H4 (cell line): ENCODE data around the gene HHIP. TPM values are rescaled to one million over a fixed set of nuclear protein-coding genes. Genes with fewer than 3 reads are reported as not detected.

Source experiments
- DNase-seq: peaks from one replicate; pipeline ENCODE4 v3.0.0-alpha.2; 2015; ENCODE audit warnings: low spot score
- total RNA-seq: library from RNA; depleted of rRNA; stranded (reverse); fragments of >200 nt; shearing (Covaris generic); gene quantifications from 2 replicates; pipeline ENCODE4 v1.2.3, GENCODE V29; 2014

Gene HHIP
- total RNA-seq, 1 experiment from 2014 or later: 0.23 TPM

GRCh38 chr4:144705601-144706590 lies 59.9 kb downstream of the HHIP start:
- peak; percentile 43 for DNase-seq

- peak; percentile 31 for DNase-seq
Measured at GRCh38 chr4:144709159-144709558, 63.2 kb downstream of the HHIP start.

GRCh38 chr4:144709793-144710525 lies 64.0 kb downstream of the HHIP start:
- peak; percentile 46 for DNase-seq

GRCh38 chr4:144710526-144710912 lies 64.6 kb downstream of the HHIP start:
- DNase-seq: no peak

- no peak for DNase-seq
Measured at GRCh38 chr4:144711700-144712456, 65.9 kb downstream of the HHIP start.

- peak; percentile 27 for DNase-seq
Measured at GRCh38 chr4:144712775-144713174, 66.8 kb downstream of the HHIP start.

- DNase-seq: no peak
Measured at GRCh38 chr4:144714166-144714565, 68.2 kb downstream of the HHIP start.

- no peak for DNase-seq
Measured at GRCh38 chr4:144715230-144715629, 69.3 kb downstream of the HHIP start.

- no peak for DNase-seq
Measured at GRCh38 chr4:144716778-144717177, 70.8 kb downstream of the HHIP start.

GRCh38 chr4:144718958-144719512 lies 73.1 kb downstream of the HHIP start:
- DNase-seq: no peak

- DNase-seq: no peak
Measured at GRCh38 chr4:144720491-144720890, 74.5 kb downstream of the HHIP start.

GRCh38 chr4:144721994-144722393 lies 76.0 kb downstream of the HHIP start:
- no peak for DNase-seq

- no peak for DNase-seq
Measured at GRCh38 chr4:144723471-144723870, 77.5 kb downstream of the HHIP start.

GRCh38 chr4:144729175-144729574 lies 83.2 kb downstream of the HHIP start:
- no peak for DNase-seq

GRCh38 chr4:144732584-144733428 lies 86.8 kb downstream of the HHIP start:
- DNase-seq: peak; percentile 17

- no peak for DNase-seq
Measured at GRCh38 chr4:144733566-144733965, 87.6 kb downstream of the HHIP start.

- DNase-seq: peak; percentile 47
Measured at GRCh38 chr4:144734522-144734921, 88.6 kb downstream of the HHIP start.

GRCh38 chr4:144738649-144739048 lies 92.7 kb downstream of the HHIP start:
- no peak for DNase-seq

GRCh38 chr4:144739511-144740033 lies 93.6 kb downstream of the HHIP start:
- DNase-seq: no peak

GRCh38 chr4:144740316-144740715 lies 94.4 kb downstream of the HHIP start:
- DNase-seq: no peak
